Dendritic cell treated with granulocyte-macrophage colony-stimulating factor and Interleukin-4, amounts not matched to agents 40 ng/mL and 50 ng/mL, for 4 days (primary cell): ENCODE results near the gene ZNRF4.
"Not testable (repeated sequence)": the region's sequence is repeated elsewhere in the genome, so short reads cannot be mapped to it uniquely, and the experiment has no call there.

ENCODE experiments used
- H3K27ac Mint-ChIP-seq: one replicate; pipeline ENCODE4 v1.8.0; 2022; ENCODE audit warnings: mild to moderate bottlenecking, mixed read lengths
- H3K27me3 Mint-ChIP-seq: one replicate; pipeline ENCODE4 v1.8.0; 2022; ENCODE audit warnings: mild to moderate bottlenecking, mixed read lengths
- H3K36me3 Mint-ChIP-seq: one replicate; pipeline ENCODE4 v1.8.0; 2022; ENCODE audit warnings: low read depth, mixed read lengths
- H3K4me1 Mint-ChIP-seq: one replicate; pipeline ENCODE4 v1.8.0; 2022; ENCODE audit warnings: low read depth, mixed read lengths
- H3K4me3 Mint-ChIP-seq: one replicate; pipeline ENCODE4 v1.8.0; 2022; ENCODE audit warnings: mild to moderate bottlenecking, moderate library complexity, mixed read lengths
- H3K9me3 Mint-ChIP-seq: one replicate; pipeline ENCODE4 v1.8.0; 2022; ENCODE audit warnings: mixed read lengths
- intact Hi-C: fragments of 100-400 bp; cut with micrococcal nuclease; formaldehyde crosslinking; loops from one replicate; pipeline ENCODE4 v1.15.0; 2022

Gene ZNRF4

GRCh38 chr19:5455367-5456129, at the start of gene ZNRF4:
Gene ZNRF4 (plus strand): TSS chr19:5455417. CDS start chr19:5455492, 75 bp downstream.
- intact Hi-C loops = no loop called here
- H3K27ac Mint-ChIP-seq = no peak within 1 kb of the TSS
- H3K9me3 Mint-ChIP-seq = peaks cover 7% of the 10 kb centered on the region
- peaks cover 5% of the 10 kb centered on the region for H3K4me1 Mint-ChIP-seq
- no peak within 1 kb of the TSS for H3K4me3 Mint-ChIP-seq
- no peaks in the 10 kb centered on the region for H3K36me3 Mint-ChIP-seq
- H3K27me3 Mint-ChIP-seq = peaks cover 4% of the 10 kb centered on the region

GRCh38 chr19:5406198-5406597, 49.0 kb upstream of the ZNRF4 start:
- H3K27ac Mint-ChIP-seq, H3K36me3 Mint-ChIP-seq, H3K27me3 Mint-ChIP-seq, intact Hi-C loops, H3K9me3 Mint-ChIP-seq, H3K4me1 Mint-ChIP-seq, H3K4me3 Mint-ChIP-seq: not testable (repeated sequence)

GRCh38 chr19:5406816-5407215, 48.4 kb upstream of the ZNRF4 start:
- H3K4me1 Mint-ChIP-seq = no peaks in the 10 kb centered on the region
- H3K9me3 Mint-ChIP-seq = no peaks in the 10 kb centered on the region
- no peak overlapping the region for H3K4me3 Mint-ChIP-seq
- intact Hi-C loops = no loop called here
- no peak overlapping the region for H3K27ac Mint-ChIP-seq
- H3K27me3 Mint-ChIP-seq = peaks cover 7% of the 10 kb centered on the region
- H3K36me3 Mint-ChIP-seq = no peaks in the 10 kb centered on the region

- H3K4me3 Mint-ChIP-seq = no peak overlapping the region
- no peaks in the 10 kb centered on the region for H3K36me3 Mint-ChIP-seq
- no peaks in the 10 kb centered on the region for H3K4me1 Mint-ChIP-seq
- no peaks in the 10 kb centered on the region for H3K9me3 Mint-ChIP-seq
- no peak overlapping the region for H3K27ac Mint-ChIP-seq
- intact Hi-C loops = no loop called here
- peaks cover 7% of the 10 kb centered on the region for H3K27me3 Mint-ChIP-seq
These were observed 47.9 kb upstream of the ZNRF4 start for GRCh38 chr19:5407356-5407755.

GRCh38 chr19:5417495-5418436, 37.5 kb upstream of the ZNRF4 start:
- Mint-ChIP-seq H3K36me3 (no peaks in the 10 kb centered on the region), H3K4me1 (no peaks in the 10 kb centered on the region), H3K4me3 (no peak overlapping the region), H3K9me3 (no peaks in the 10 kb centered on the region), H3K27ac (no peak overlapping the region), H3K27me3 (peaks cover 8% of the 10 kb centered on the region)
- intact Hi-C loops = no loop called here

GRCh38 chr19:5418677-5419076, 36.5 kb upstream of the ZNRF4 start:
- intact Hi-C loops = no loop called here
- Mint-ChIP-seq H3K4me3 (no peak overlapping the region), H3K27me3 (peaks cover 8% of the 10 kb centered on the region), H3K9me3 (no peaks in the 10 kb centered on the region), H3K27ac (no peak overlapping the region), H3K36me3 (no peaks in the 10 kb centered on the region), H3K4me1 (no peaks in the 10 kb centered on the region)

GRCh38 chr19:5420953-5421352, 34.3 kb upstream of the ZNRF4 start:
- intact Hi-C loops = no loop called here
- Mint-ChIP-seq H3K4me1 (no peaks in the 10 kb centered on the region), H3K36me3 (no peaks in the 10 kb centered on the region), H3K4me3 (no peak overlapping the region), H3K9me3 (no peaks in the 10 kb centered on the region), H3K27me3 (peaks cover 9% of the 10 kb centered on the region), H3K27ac (no peak overlapping the region)

- Mint-ChIP-seq H3K27ac (no peak overlapping the region), H3K36me3 (no peaks in the 10 kb centered on the region), H3K9me3 (no peaks in the 10 kb centered on the region), H3K4me1 (no peaks in the 10 kb centered on the region), H3K4me3 (no peak overlapping the region), H3K27me3 (peaks cover 6% of the 10 kb centered on the region)
- intact Hi-C loops = no loop called here
These were observed 31.6 kb upstream of the ZNRF4 start for GRCh38 chr19:5423567-5424125.

GRCh38 chr19:5424192-5424973, 30.8 kb upstream of the ZNRF4 start:
- no peaks in the 10 kb centered on the region for H3K4me1 Mint-ChIP-seq
- intact Hi-C loops = no loop called here
- H3K27ac Mint-ChIP-seq = no peak overlapping the region
- no peak overlapping the region for H3K4me3 Mint-ChIP-seq
- peaks cover 5% of the 10 kb centered on the region for H3K27me3 Mint-ChIP-seq
- H3K36me3 Mint-ChIP-seq = no peaks in the 10 kb centered on the region
- H3K9me3 Mint-ChIP-seq = no peaks in the 10 kb centered on the region

- Mint-ChIP-seq H3K36me3 (no peaks in the 10 kb centered on the region), H3K9me3 (no peaks in the 10 kb centered on the region), H3K27me3 (peaks cover 5% of the 10 kb centered on the region), H3K4me3 (no peak overlapping the region), H3K4me1 (no peaks in the 10 kb centered on the region), H3K27ac (no peak overlapping the region)
- intact Hi-C loops = no loop called here
These were observed 30.0 kb upstream of the ZNRF4 start for GRCh38 chr19:5425260-5425659.

GRCh38 chr19:5430237-5430636, 25.0 kb upstream of the ZNRF4 start:
- Mint-ChIP-seq H3K4me1 (no peaks in the 10 kb centered on the region), H3K4me3 (no peak overlapping the region), H3K36me3 (no peaks in the 10 kb centered on the region), H3K9me3 (no peaks in the 10 kb centered on the region), H3K27me3 (peaks cover 13% of the 10 kb centered on the region), H3K27ac (no peak overlapping the region)
- intact Hi-C loops = no loop called here

GRCh38 chr19:5432687-5433086, 22.5 kb upstream of the ZNRF4 start:
- H3K27me3 Mint-ChIP-seq = peaks cover 29% of the 10 kb centered on the region
- H3K4me3 Mint-ChIP-seq = no peak overlapping the region
- intact Hi-C loops = no loop called here
- H3K27ac Mint-ChIP-seq = no peak overlapping the region
- H3K4me1 Mint-ChIP-seq = no peaks in the 10 kb centered on the region
- no peaks in the 10 kb centered on the region for H3K36me3 Mint-ChIP-seq
- H3K9me3 Mint-ChIP-seq = no peaks in the 10 kb centered on the region

- Mint-ChIP-seq H3K9me3 (no peaks in the 10 kb centered on the region), H3K4me1 (no peaks in the 10 kb centered on the region), H3K27ac (no peak overlapping the region), H3K4me3 (no peak overlapping the region), H3K27me3 (peaks cover 29% of the 10 kb centered on the region), H3K36me3 (no peaks in the 10 kb centered on the region)
- intact Hi-C loops = no loop called here
These were observed 20.8 kb upstream of the ZNRF4 start for GRCh38 chr19:5434351-5434917.
